Prostate gland (tissue), 2 donors: ENCODE results near the gene AJAP1. TPM values are rescaled to one million over a fixed set of nuclear protein-coding genes. Genes with fewer than 3 reads are reported as not detected.

ENCODE experiments used
- DNase-seq: peaks from one replicate; pipeline ENCODE4 v3.0.0-alpha.2; 2019; ENCODE audit warnings: low spot score
- H3K27ac ChIP-seq, 2 donors: fragments of 200-600 bp; sonication (generic); 2 replicates each; pipeline ENCODE4 v1.5.1; 2017 to 2019
- H3K27me3 ChIP-seq: fragments of 200-600 bp; sonication (generic); replicated peaks from 2 replicates; pipeline ENCODE4 v1.5.1; 2019; ENCODE audit not compliant: insufficient read depth
- H3K36me3 ChIP-seq, 2 donors: fragments of 200-600 bp; sonication (generic); 1 replicate in 1 of 2; 2 replicates in 1 of 2; pipeline versions ENCODE4 v1.5.1 to v1.8.1; 2017 to 2019
- H3K4me1 ChIP-seq: fragments of 200-600 bp; sonication (generic); replicated peaks from 2 replicates; pipeline ENCODE4 v1.5.1; 2019
- H3K4me3 ChIP-seq, 2 donors: fragments of 200-600 bp; sonication (generic); 2 replicates each; pipeline ENCODE4 v1.5.1; 2017 to 2019
- H3K9me3 ChIP-seq: fragments of 200-600 bp; sonication (generic); 2 replicates; pipeline ENCODE4 v1.5.1; 2017
- CTCF ChIP-seq, 4 experiments: fragments of 200-600 bp in 2 of 4; fragments of 450-650 bp in 2 of 4; sonication (generic) in 2 of 4; IDR thresholded peaks; 1 replicate in 3 of 4; 2 replicates in 1 of 4; pipeline ENCODE4 v1.5.1; 2016 to 2019; ENCODE audit warnings: antibody characterized with exemption in 4 of 4, mild to moderate bottlenecking in 2 of 4, moderate library complexity in 2 of 4
- POLR2A ChIP-seq: fragments of 450-650 bp; IDR thresholded peaks from one replicate; pipeline ENCODE4 v1.6.1; 2016; ENCODE audit warnings: antibody characterized with exemption, mild to moderate bottlenecking
- POLR2AphosphoS5 ChIP-seq: sonication (generic); formaldehyde crosslinking; IDR thresholded peaks from one replicate; pipeline ENCODE4 v1.6.1; 2017; ENCODE audit warnings: antibody characterized with exemption
- WGBS: methylation state at CpG from one replicate; pipeline ENCODE4 v1.1.5; 2018; 5-methylcytosine and 5-hydroxymethylcytosine counted together
- intact Hi-C: fragments of 100-400 bp; cut with DNase I; formaldehyde crosslinking; loops from one replicate; pipeline ENCODE4 v1.14.2; 2022
- total RNA-seq, 2 donors: library from RNA; depleted of rRNA; stranded (reverse); fragments of >200 nt; gene quantifications; one replicate each; pipeline ENCODE4 v1.1.0, GENCODE V29; 2016

Gene AJAP1
- total RNA-seq, 2 donors from 2014 or later, result 0.73 to 6.7 TPM

GRCh38 chr1:4677608-4678007 lies 23.2 kb downstream of the AJAP1 start:
- Histone ChIP-seq H3K4me3 (no peak overlapping the region), H3K9me3 (no peaks in the 10 kb centered on the region), H3K4me1 (no peaks in the 10 kb centered on the region), H3K27me3 (peaks cover 2% of the 10 kb centered on the region), H3K27ac (no peak overlapping the region), H3K36me3 (no peaks in the 10 kb centered on the region)
- 91% methylated on average over 7 of the region's 7 CpGs for WGBS
- intact Hi-C loops, result no loop called here
- no peak for TF ChIP-seq POLR2A
- TF ChIP-seq CTCF (IDR thresholded peaks at IDR 0.05), result no peak
- TF ChIP-seq POLR2AphosphoS5, result no peak
- DNase-seq, result no peak

- Histone ChIP-seq H3K4me1 (no peaks in the 10 kb centered on the region), H3K27ac (no peak overlapping the region), H3K36me3 (no peaks in the 10 kb centered on the region), H3K9me3 (no peaks in the 10 kb centered on the region), H3K27me3 (peaks cover 2% of the 10 kb centered on the region), H3K4me3 (no peak overlapping the region)
- intact Hi-C loops, result no loop called here
- TF ChIP-seq CTCF (IDR thresholded peaks at IDR 0.05) (no peak), POLR2AphosphoS5 (no peak), POLR2A (no peak)
- DNase-seq, result no peak
- 92% methylated on average over 3 of the region's 3 CpGs for WGBS
These were observed 23.8 kb downstream of the AJAP1 start for GRCh38 chr1:4678066-4678717.

GRCh38 chr1:4681026-4681425 lies 26.6 kb downstream of the AJAP1 start:
- H3K4me1 ChIP-seq, result no peaks in the 10 kb centered on the region
- no peaks in the 10 kb centered on the region for H3K9me3 ChIP-seq
- DNase-seq, result no peak
- H3K4me3 ChIP-seq, result no peak overlapping the region
- intact Hi-C loops, result no loop called here
- H3K27ac ChIP-seq, result no peak overlapping the region
- H3K27me3 ChIP-seq, result peaks cover 2% of the 10 kb centered on the region
- 57% methylated on average over 9 of the region's 9 CpGs for WGBS
- H3K36me3 ChIP-seq, result no peaks in the 10 kb centered on the region
- TF ChIP-seq POLR2AphosphoS5, result no peak
- TF ChIP-seq POLR2A, result no peak
- TF ChIP-seq CTCF (IDR thresholded peaks at IDR 0.05), result no peak

GRCh38 chr1:4682607-4683220 lies 28.3 kb downstream of the AJAP1 start:
- Histone ChIP-seq H3K9me3 (no peaks in the 10 kb centered on the region), H3K27ac (no peak overlapping the region), H3K4me1 (no peaks in the 10 kb centered on the region), H3K4me3 (no peak overlapping the region), H3K36me3 (no peaks in the 10 kb centered on the region), H3K27me3 (peaks cover 2% of the 10 kb centered on the region)
- intact Hi-C loops, result no loop called here
- 87% methylated on average over 2 of the region's 2 CpGs for WGBS
- DNase-seq, result no peak
- TF ChIP-seq POLR2AphosphoS5 (no peak), POLR2A (no peak)

GRCh38 chr1:4684136-4684535 lies 29.7 kb downstream of the AJAP1 start:
- DNase-seq, result no peak
- Histone ChIP-seq H3K4me1 (no peaks in the 10 kb centered on the region), H3K9me3 (no peaks in the 10 kb centered on the region), H3K36me3 (no peaks in the 10 kb centered on the region), H3K4me3 (no peak overlapping the region), H3K27ac (no peak overlapping the region), H3K27me3 (peaks cover 2% of the 10 kb centered on the region)
- intact Hi-C loops, result no loop called here
- 69% methylated on average over 8 of the region's 8 CpGs for WGBS
- TF ChIP-seq POLR2A (no peak), CTCF (IDR thresholded peaks at IDR 0.05) (no peak), POLR2AphosphoS5 (no peak)
